Spleen (tissue), 11 donors: ENCODE data around the gene HAPLN1. TPM values are rescaled to one million over a fixed set of nuclear protein-coding genes. Genes with fewer than 3 reads are reported as not detected.

Source experiments
- DNase-seq: peaks from one replicate; pipeline ENCODE4 v3.0.0-alpha.2; 2020
- H3K27ac ChIP-seq, 8 donors: fragments of 200-600 bp; sonication (generic) in 7 of 8; 1 replicate in 4 of 8; 2 replicates in 4 of 8; pipeline versions ENCODE4 v1.5.0 to v1.8.0; 2016 to 2021; ENCODE audit warnings: inconsistent platforms in 4 of 8, mild to moderate bottlenecking in 4 of 8, moderate library complexity in 1 of 8
- H3K27me3 ChIP-seq, 7 donors: fragments of 200-600 bp; sonication (generic) in 6 of 7; replicated peaks in 1 of 7; 1 replicate in 4 of 7; 2 replicates in 3 of 7; pipeline versions ENCODE4 v1.5.0 to v1.8.0; 2016 to 2021; ENCODE audit warnings: inconsistent platforms in 3 of 7, mild to moderate bottlenecking in 1 of 7
- H3K36me3 ChIP-seq, 6 donors: fragments of 200-600 bp; sonication (generic) in 5 of 6; 1 replicate in 4 of 6; 2 replicates in 2 of 6; pipeline versions ENCODE4 v1.5.0 to v1.8.0; 2016 to 2021; ENCODE audit warnings: inconsistent platforms in 2 of 6
- H3K4me1 ChIP-seq, 6 donors: fragments of 200-600 bp; sonication (generic) in 5 of 6; 1 replicate in 3 of 6; 2 replicates in 3 of 6; pipeline versions ENCODE4 v1.5.0 to v1.8.0; 2016 to 2021; ENCODE audit warnings: inconsistent platforms in 3 of 6
- H3K4me3 ChIP-seq, 8 donors: fragments of 200-600 bp; sonication (generic) in 7 of 8; 1 replicate in 4 of 8; 2 replicates in 4 of 8; pipeline versions ENCODE4 v1.5.0 to v1.8.0; 2016 to 2021; ENCODE audit warnings: inconsistent platforms in 4 of 8, mild to moderate bottlenecking in 4 of 8, moderate library complexity in 2 of 8
- H3K9me3 ChIP-seq, 8 donors: fragments of 200-600 bp; sonication (generic) in 7 of 8; 1 replicate in 4 of 8; 2 replicates in 4 of 8; pipeline versions ENCODE4 v1.5.0 to v1.8.0; 2016 to 2021; ENCODE audit warnings: inconsistent platforms in 4 of 8
- POLR2A ChIP-seq, 3 donors: fragments of 450-650 bp; IDR thresholded peaks; one replicate each; pipeline ENCODE4 v1.5.1; 2017; ENCODE audit warnings: antibody characterized with exemption in 3 of 3, mild to moderate bottlenecking in 1 of 3
- POLR2AphosphoS5 ChIP-seq, 3 donors: sonication (generic); formaldehyde crosslinking; IDR thresholded peaks; one replicate each; pipeline ENCODE4 v1.5.1; 2017; ENCODE audit warnings: antibody characterized with exemption in 3 of 3
- WGBS, 5 donors: extraction: QIAGEN DNeasy Blood & Tissue Kit in 3 of 5; methylation state at CpG; one replicate each; pipeline versions ENCODE4 v1.1.5 to v1.1.7; 2013 to 2018; 5-methylcytosine and 5-hydroxymethylcytosine counted together
- intact Hi-C: fragments of 100-400 bp; cut with DNase I; formaldehyde crosslinking; loops from one replicate; pipeline ENCODE4 v1.15.0; 2023; ENCODE audit warnings: low total_unique reads
- polyA plus RNA-seq, 3 donors: library from polyadenylated mRNA; stranded (reverse); fragments of 200-250 nt; gene quantifications; one replicate each; pipeline ENCODE4 v1.2.1, GENCODE V29; 2013
- total RNA-seq, 7 donors: library from RNA; depleted of rRNA in 3 of 7; stranded (reverse); fragments of >200 nt in 3 of 7; fragmentation: NEBNext Ultra II Directional in 4 of 7; extraction: Animal tissue kit (Norgen Biotek cat#: 25700) in 4 of 7; gene quantifications; one replicate each; pipeline versions ENCODE4 v1.1.0 to v1.2.1, GENCODE V29; 2016 to 2021
- TF ChIP-seq, protein P1 (sequence below), 11 experiments: fragments of 200-600 bp in 7 of 11; fragments of 450-650 bp in 4 of 11; sonication (generic) in 4 of 11; IDR thresholded peaks in 8 of 11; conservative IDR thresholded peaks in 3 of 11; 1 replicate in 7 of 11; 2 replicates in 4 of 11; pipeline versions ENCODE4 v1.4.0 to v1.8.0; 2016 to 2021; ENCODE audit warnings: antibody characterized with exemption in 11 of 11, inconsistent platforms in 4 of 11, mild to moderate bottlenecking in 1 of 11
- donor health status: healthy with polysubstance abuse.
- donor health status: DM: no; HTN: no; CAD: no; lungs with moderate emphysema.
- donor health status: DM: no; HTN: no; CAD: no.
- donor health status: Bipolar disorder and iron deficiency.
- donor health status: healthy.
- donor health status: DM: no; HTN: no; CAD: no.
- donor health status: DM: yes; HTN: yes; CAD: no.

The HAPLN1 gene
- total and polyA plus RNA-seq, 10 donors = not detected

DNA sequence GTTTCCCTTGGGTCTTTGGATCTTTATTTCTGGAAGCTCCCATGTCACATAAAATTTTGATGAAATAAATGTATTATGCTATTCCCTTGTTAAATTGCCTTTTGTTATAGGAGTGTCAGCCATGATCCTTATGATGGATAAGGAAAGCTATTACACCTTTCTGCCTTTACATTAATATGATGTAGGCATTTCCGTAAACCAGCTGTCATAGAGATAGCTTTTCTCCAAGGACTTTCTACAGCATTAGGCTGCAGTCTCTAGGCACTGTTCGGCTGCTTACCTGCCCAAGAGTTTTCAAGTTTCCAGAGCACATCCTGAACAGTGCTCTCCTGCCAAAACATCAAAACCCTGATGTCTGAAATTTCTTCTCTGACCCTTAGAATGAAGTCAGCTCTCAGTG lies 87.4 kb downstream of the HAPLN1 start:
- Histone ChIP-seq H3K9me3 (no peaks in the 10 kb centered on the region), H3K36me3 (no peaks in the 10 kb centered on the region), H3K4me3 (no peak overlapping the region), H3K27me3 (no peaks in the 10 kb centered on the region), H3K27ac (no peak overlapping the region), H3K4me1 (no peaks in the 10 kb centered on the region)
- intact Hi-C loops = no loop called here
- WGBS, 5 donors = 85 to 98% (median 95%) methylated on average over 2 of the region's 2 CpGs
- no peak for TF ChIP-seq POLR2A (IDR thresholded peaks at IDR 0.05)
- TF ChIP-seq, protein P1, sequence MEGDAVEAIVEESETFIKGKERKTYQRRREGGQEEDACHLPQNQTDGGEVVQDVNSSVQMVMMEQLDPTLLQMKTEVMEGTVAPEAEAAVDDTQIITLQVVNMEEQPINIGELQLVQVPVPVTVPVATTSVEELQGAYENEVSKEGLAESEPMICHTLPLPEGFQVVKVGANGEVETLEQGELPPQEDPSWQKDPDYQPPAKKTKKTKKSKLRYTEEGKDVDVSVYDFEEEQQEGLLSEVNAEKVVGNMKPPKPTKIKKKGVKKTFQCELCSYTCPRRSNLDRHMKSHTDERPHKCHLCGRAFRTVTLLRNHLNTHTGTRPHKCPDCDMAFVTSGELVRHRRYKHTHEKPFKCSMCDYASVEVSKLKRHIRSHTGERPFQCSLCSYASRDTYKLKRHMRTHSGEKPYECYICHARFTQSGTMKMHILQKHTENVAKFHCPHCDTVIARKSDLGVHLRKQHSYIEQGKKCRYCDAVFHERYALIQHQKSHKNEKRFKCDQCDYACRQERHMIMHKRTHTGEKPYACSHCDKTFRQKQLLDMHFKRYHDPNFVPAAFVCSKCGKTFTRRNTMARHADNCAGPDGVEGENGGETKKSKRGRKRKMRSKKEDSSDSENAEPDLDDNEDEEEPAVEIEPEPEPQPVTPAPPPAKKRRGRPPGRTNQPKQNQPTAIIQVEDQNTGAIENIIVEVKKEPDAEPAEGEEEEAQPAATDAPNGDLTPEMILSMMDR (IDR thresholded peaks at IDR 0.05 in 8 of 11, conservative IDR thresholded peaks at IDR 0.05 in 3 of 11) = no peak
- no peak for TF ChIP-seq POLR2AphosphoS5 (IDR thresholded peaks at IDR 0.05)
- no peak for DNase-seq

DNA sequence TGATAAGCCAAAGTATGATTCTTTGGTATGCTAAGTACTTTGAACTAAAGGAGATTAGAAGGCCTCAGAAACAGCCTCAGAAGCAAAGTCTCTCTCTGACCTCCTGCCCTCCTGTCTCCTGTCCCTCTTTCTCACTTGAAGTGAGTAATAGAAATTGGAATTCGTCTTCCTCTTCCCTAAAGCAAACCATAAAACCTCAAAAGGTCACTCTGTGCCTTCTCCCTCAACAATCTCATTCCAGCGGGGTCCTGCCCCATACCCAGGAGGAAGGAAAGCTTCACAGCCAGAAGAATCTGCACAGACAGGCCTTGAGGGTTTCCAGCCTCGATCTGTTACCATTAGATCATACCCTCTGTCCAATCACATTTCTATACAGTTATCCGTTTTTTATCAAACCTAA lies 87.8 kb downstream of the HAPLN1 start:
- H3K9me3 ChIP-seq = no peaks in the 10 kb centered on the region
- WGBS, 5 donors = 47 to 72% (median 53%) methylated on average over 4 of the region's 4 CpGs
- TF ChIP-seq, protein P1 (IDR thresholded peaks at IDR 0.05 in 8 of 11, conservative IDR thresholded peaks at IDR 0.05 in 3 of 11) = no peak
- no peak for TF ChIP-seq POLR2A (IDR thresholded peaks at IDR 0.05)
- no peak for TF ChIP-seq POLR2AphosphoS5 (IDR thresholded peaks at IDR 0.05)
- no peaks in the 10 kb centered on the region for H3K36me3 ChIP-seq
- H3K27me3 ChIP-seq = no peaks in the 10 kb centered on the region
- H3K4me1 ChIP-seq = no peaks in the 10 kb centered on the region
- no peak for DNase-seq
- intact Hi-C loops = no loop called here
- no peak overlapping the region for H3K4me3 ChIP-seq
- no peak overlapping the region for H3K27ac ChIP-seq

DNA sequence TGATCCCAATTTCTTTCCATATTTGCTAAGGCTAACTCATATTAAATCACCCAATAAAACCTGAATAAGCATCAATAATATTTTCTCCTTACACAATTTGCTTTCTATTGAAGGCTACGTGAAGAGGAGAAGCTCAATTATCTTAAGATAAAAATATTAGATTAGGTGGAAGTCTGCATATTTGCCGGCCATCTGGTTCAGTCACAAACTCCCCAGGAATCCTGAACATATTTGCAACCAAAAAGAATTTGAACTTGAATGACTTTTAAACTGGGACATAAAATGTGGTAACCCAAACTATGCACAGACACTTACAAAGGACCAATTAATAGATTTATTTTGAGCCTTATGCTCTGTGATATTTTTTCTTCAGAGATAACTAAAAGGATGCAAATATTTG lies 92.3 kb downstream of the HAPLN1 start:
- intact Hi-C loops = no loop called here
- DNase-seq = no peak
- Histone ChIP-seq H3K27ac (no peak overlapping the region), H3K27me3 (no peaks in the 10 kb centered on the region), H3K36me3 (no peaks in the 10 kb centered on the region), H3K4me1 (no peaks in the 10 kb centered on the region), H3K4me3 (no peak overlapping the region), H3K9me3 (no peaks in the 10 kb centered on the region)
- TF ChIP-seq POLR2A (IDR thresholded peaks at IDR 0.05) (no peak), POLR2AphosphoS5 (IDR thresholded peaks at IDR 0.05) (no peak)
- TF ChIP-seq, protein P1 (IDR thresholded peaks at IDR 0.05 in 8 of 11, conservative IDR thresholded peaks at IDR 0.05 in 3 of 11) = no peak
- 66 to 87% (median 78%) methylated on average over 2 of the region's 2 CpGs for WGBS, 5 donors

DNA sequence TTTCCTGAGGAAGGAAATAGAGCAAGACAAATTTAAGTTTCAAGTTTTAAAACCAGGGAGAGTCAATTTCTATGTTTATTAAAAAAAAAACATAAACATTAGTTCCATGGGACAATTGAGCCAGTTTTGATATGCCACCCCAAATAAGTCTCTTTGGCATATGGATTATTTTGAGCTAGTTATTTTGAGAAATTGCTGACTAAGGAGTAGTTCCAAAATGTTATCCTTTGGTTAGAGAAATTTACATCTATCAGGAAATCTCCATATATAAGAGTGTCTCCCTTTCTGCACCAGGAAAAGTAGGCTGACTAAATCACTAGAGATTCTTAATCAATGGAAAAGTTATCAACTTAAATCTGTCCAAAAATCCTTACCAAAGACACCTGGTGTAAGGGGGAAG lies 105.8 kb downstream of the HAPLN1 start:
- DNase-seq = no peak

More for the DNA sequence above, 105.8 kb downstream of the HAPLN1 start:
- H3K4me1 ChIP-seq = no peaks in the 10 kb centered on the region
- no peaks in the 10 kb centered on the region for H3K27me3 ChIP-seq
- no peak overlapping the region for H3K27ac ChIP-seq
- no peak overlapping the region for H3K4me3 ChIP-seq
- intact Hi-C loops = no loop called here
- TF ChIP-seq POLR2AphosphoS5 (IDR thresholded peaks at IDR 0.05) (no peak), POLR2A (IDR thresholded peaks at IDR 0.05) (no peak)
- TF ChIP-seq, protein P1 (IDR thresholded peaks at IDR 0.05 in 8 of 11, conservative IDR thresholded peaks at IDR 0.05 in 3 of 11) = no peak
- H3K9me3 ChIP-seq = peaks cover 0 to 37% (median 19%) of the 10 kb centered on the region in 8 donors
- no peaks in the 10 kb centered on the region for H3K36me3 ChIP-seq
